ENCODE measurements around the gene SH3YL1. TPM values are rescaled to one million over a fixed set of nuclear protein-coding genes. Genes with fewer than 3 reads are reported as not detected.
A peak's percentile ranks its signal among the peaks of the same experiment; 100 is the strongest.

Gene SH3YL1
- total RNA-seq, 4 donors from 2014 or later: 70.7 to 344 (median 98.0) TPM

DNA sequence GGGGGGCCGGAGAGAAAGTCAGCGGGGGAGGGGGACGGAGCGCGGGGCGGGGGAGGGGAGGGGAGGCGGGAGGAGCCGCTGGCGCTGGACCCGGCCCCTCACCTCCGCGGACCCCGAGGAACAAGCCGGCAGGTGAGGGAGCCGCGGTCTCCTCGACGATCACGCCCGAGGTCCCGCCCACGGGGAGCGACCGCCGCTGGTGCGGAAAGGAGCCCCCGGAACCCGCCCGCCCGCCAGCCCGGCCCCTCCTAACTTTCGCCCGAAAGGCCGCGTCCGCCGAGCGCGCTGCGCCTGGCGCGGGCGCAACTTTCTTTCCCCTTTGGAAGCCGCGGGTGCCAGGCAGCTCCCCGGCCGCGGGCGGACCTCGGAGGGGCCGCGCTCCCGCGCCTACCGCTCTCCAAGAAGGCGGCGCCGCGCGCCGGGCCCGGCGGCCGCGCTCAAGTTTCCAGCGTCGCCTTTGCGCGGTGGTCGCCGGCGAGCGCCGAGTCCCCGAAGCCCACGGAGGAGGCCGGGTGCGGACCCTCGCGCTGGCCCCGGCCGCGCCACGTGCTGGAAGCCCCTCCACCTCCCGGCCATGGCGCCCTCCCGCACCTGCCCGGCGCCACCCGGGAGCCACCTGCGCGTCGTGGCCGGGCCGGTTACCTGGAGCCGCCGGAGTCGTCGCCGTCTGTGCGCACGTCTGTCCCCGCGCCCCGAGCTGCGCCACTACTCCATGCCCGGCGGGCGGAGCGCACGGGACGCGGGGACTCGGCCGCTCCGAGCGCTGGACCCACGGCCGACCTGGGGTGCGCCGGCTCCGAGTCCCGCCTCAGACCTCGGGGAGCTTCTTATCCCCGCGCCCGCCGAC lies 24.3 kb upstream of the SH3YL1 start, which contains the start of gene ALKAL2:
Gene ALKAL2, minus strand, starts transcription at position 181 of the 847 bp plus-strand sequence. CDS start 256 bp downstream, outside the sequence.
- peaks cover 5 to 43% (median 25%) of the 10 kb centered on the region in 4 donors for H3K4me1 ChIP-seq

DNA sequence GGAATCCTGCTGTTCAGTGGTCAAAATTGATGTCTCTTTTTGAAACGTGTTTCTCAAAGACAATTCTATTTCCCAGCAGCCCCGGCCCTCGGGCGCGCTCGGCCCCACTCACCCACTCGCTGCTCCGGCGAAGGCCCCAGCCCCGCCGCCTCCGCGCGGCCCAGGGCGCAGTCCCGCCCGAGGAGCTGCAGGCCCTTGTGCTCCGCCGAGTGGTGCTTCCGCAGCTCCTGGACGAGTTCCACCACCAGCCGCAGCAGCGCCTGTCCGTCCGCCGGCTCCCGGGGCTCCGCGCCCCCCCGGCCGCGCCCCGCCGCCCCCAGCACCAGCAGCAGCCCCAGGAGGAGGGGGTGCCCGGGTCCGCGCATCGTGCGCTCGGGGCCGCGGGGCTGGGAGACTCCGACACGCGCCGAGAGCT lies 23.6 kb upstream of the SH3YL1 start:
- Histone ChIP-seq H3K9me3 (no peaks in the 10 kb centered on the region), H3K27me3 (peaks cover 55% of the 10 kb centered on the region), H3K27ac (peak overlapping the region; percentile 32 to 51 (median 50)), H3K36me3 (no peaks in the 10 kb centered on the region), H3K4me1 (peaks cover 5 to 43% (median 25%) of the 10 kb centered on the region in 4 donors), H3K4me3 (peak overlapping the region; percentile 18 to 65 (median 38))
- TF ChIP-seq POLR2A (IDR thresholded peaks at IDR 0.05): no peak
- intact Hi-C loops (cut with DNase I; ENCODE audit: low total_unique reads): no loop called here
- DNase-seq: peak; percentile 27
- in situ Hi-C loops (cut with MboI; ENCODE audit: low pct_ligation_motif_present in 1 of 4, low pct_unique_long_range_greater_than_20kb in 1 of 4, low sequenced_read_pairs in 3 of 4): no loop called here
- WGBS, 2 donors (ENCODE audit: low coverage in 1 of 2): 0 to 2% methylated on average over 2 to 20 of the region's 46 CpGs

More for the DNA sequence above, 24.3 kb upstream of the SH3YL1 start, which contains the start of gene ALKAL2:
- Histone ChIP-seq H3K27me3 (peaks cover 55% of the 10 kb centered on the region), H3K9me3 (no peaks in the 10 kb centered on the region), H3K27ac (peak within 1 kb of the TSS; percentile 32 to 51 (median 50)), H3K4me3 (peak within 1 kb of the TSS; percentile 18 to 65 (median 38)), H3K36me3 (no peaks in the 10 kb centered on the region)
- intact Hi-C loops (cut with DNase I; ENCODE audit: low total_unique reads): no loop called here
- TF ChIP-seq, protein P1, sequence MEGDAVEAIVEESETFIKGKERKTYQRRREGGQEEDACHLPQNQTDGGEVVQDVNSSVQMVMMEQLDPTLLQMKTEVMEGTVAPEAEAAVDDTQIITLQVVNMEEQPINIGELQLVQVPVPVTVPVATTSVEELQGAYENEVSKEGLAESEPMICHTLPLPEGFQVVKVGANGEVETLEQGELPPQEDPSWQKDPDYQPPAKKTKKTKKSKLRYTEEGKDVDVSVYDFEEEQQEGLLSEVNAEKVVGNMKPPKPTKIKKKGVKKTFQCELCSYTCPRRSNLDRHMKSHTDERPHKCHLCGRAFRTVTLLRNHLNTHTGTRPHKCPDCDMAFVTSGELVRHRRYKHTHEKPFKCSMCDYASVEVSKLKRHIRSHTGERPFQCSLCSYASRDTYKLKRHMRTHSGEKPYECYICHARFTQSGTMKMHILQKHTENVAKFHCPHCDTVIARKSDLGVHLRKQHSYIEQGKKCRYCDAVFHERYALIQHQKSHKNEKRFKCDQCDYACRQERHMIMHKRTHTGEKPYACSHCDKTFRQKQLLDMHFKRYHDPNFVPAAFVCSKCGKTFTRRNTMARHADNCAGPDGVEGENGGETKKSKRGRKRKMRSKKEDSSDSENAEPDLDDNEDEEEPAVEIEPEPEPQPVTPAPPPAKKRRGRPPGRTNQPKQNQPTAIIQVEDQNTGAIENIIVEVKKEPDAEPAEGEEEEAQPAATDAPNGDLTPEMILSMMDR (IDR thresholded peaks at IDR 0.05): no peak
- no peak for TF ChIP-seq POLR2AphosphoS5 (IDR thresholded peaks at IDR 0.05)
- no peak for TF ChIP-seq POLR2A (IDR thresholded peaks at IDR 0.05)
- no peak for TF ChIP-seq EP300 (IDR thresholded peaks at IDR 0.05; ENCODE audit: low read depth)
- 2% methylated on average over 97 of the region's 128 CpGs; no CpG with 5 or more reads in 1 of the 2 donors for WGBS, 2 donors (ENCODE audit: low coverage in 1 of 2)
- peak; percentile 8 for DNase-seq
- in situ Hi-C loops (cut with MboI; ENCODE audit: low pct_ligation_motif_present in 1 of 4, low pct_unique_long_range_greater_than_20kb in 1 of 4, low sequenced_read_pairs in 3 of 4): no loop called here

DNA sequence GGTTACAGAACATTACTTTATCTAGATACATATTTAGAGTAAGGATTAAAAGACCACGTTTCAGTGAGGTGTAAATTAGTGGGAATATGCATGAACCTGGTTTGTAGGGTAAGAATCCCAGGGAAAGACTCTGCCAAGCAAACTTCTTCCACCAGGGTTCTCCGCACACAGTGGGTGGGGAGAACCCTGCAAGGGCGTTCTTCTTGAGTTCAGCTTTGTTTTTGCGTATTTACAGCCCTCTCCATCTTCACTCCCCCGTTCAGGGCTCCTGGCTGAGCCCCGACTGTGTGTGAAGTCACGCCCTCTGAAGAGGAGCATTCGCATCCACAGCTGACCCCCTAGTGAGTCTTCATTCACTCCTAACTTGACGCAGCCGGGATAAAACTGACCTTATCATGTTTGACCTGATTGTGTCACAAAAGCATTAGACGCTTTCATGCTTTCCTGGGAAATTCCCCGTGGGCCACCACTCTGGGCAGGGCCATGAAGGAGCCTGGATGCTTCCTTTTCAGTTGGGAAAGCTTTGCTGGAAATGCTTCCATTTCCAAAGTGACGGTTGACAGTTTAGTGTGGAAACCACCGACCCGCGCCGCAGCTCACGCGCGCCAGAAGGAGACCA lies 23.1 kb upstream of the SH3YL1 start:
- H3K27ac ChIP-seq: peak overlapping the region in 1 of 4 donors; percentile 49
- no peak for DNase-seq
- in situ Hi-C loops (cut with MboI; ENCODE audit: low pct_ligation_motif_present in 1 of 4, low pct_unique_long_range_greater_than_20kb in 1 of 4, low sequenced_read_pairs in 3 of 4): no loop called here
- intact Hi-C loops (cut with DNase I; ENCODE audit: low total_unique reads): no loop called here
- WGBS, 2 donors (ENCODE audit: low coverage in 1 of 2): 29 to 40% methylated on average over 12 to 20 of the region's 20 CpGs
- H3K27me3 ChIP-seq: peaks cover 54% of the 10 kb centered on the region
- no peaks in the 10 kb centered on the region for H3K36me3 ChIP-seq
- H3K4me1 ChIP-seq: peaks cover 5 to 43% (median 25%) of the 10 kb centered on the region in 4 donors
- H3K4me3 ChIP-seq: peak overlapping the region in 3 of 4 donors; percentile 36 to 65 (median 41)
- H3K9me3 ChIP-seq: no peaks in the 10 kb centered on the region
- TF ChIP-seq POLR2A (IDR thresholded peaks at IDR 0.05): no peak
- TF ChIP-seq, protein P1 (IDR thresholded peaks at IDR 0.05): no peak

DNA sequence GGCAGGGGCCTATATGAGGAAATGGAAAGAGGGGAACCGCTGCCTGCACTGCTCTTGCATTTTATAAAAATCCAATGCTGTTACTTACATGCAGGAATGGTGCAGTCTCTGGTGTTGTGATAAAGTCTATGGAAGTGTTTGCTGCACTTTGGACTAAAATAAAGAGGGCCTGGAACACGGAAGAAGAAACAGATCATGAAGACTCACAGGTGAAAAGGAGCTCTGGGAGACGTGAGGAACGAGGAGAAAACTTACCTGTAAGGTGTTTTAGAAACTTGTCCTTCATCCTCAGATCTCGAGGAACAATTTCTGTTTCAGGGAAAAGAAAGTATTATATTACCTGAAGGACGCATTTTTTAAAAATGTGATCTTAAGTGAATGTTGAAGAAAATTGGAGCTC lies 22.2 kb upstream of the SH3YL1 start:
- H3K4me1 ChIP-seq: peaks cover 5 to 43% (median 25%) of the 10 kb centered on the region in 4 donors
- TF ChIP-seq POLR2A (IDR thresholded peaks at IDR 0.05) (no peak), EP300 (IDR thresholded peaks at IDR 0.05; ENCODE audit: low read depth) (no peak), POLR2AphosphoS5 (IDR thresholded peaks at IDR 0.05) (no peak)
- DNase-seq: no peak
- no peak overlapping the region for H3K27ac ChIP-seq
- intact Hi-C loops (cut with DNase I; ENCODE audit: low total_unique reads) (no loop called here), in situ Hi-C loops (cut with MboI; ENCODE audit: low pct_ligation_motif_present in 1 of 4, low pct_unique_long_range_greater_than_20kb in 1 of 4, low sequenced_read_pairs in 3 of 4) (no loop called here)
- whole genome bisulfite sequencing, 2 donors (ENCODE audit: low coverage in 1 of 2): 44 to 70% methylated on average over 5 to 6 of the region's 6 CpGs
- no peaks in the 10 kb centered on the region for H3K9me3 ChIP-seq
- H3K36me3 ChIP-seq: no peaks in the 10 kb centered on the region
- H3K4me3 ChIP-seq: no peak overlapping the region
- peaks cover 48% of the 10 kb centered on the region for H3K27me3 ChIP-seq

DNA sequence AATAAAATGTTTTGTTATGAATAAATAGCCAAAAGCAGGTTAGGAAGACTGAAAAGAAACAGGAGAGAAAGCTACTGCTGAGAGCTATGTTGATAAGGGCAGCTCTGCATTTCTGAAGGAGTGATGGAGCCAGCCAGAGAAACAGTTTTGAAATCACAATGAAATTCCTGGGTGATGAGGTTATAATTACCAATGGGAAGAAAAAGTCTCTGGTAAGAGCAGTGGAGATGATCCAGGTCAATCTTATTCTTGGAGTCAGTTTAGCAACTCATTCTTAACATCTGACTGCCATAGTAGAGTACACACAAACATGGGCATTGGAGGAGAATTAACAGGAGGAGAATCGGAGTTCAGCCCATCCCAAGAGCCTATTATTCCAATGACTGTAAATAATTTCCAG lies 21.7 kb upstream of the SH3YL1 start:
- Histone ChIP-seq H3K4me1 (peaks cover 5 to 43% (median 25%) of the 10 kb centered on the region in 4 donors), H3K36me3 (no peaks in the 10 kb centered on the region), H3K9me3 (no peaks in the 10 kb centered on the region), H3K4me3 (no peak overlapping the region), H3K27ac (no peak overlapping the region), H3K27me3 (peaks cover 43% of the 10 kb centered on the region)
- no peak for DNase-seq
- 82% methylated on average over 1 of the region's 1 CpG; no CpG with 5 or more reads in 1 of the 2 donors for whole genome bisulfite sequencing, 2 donors (ENCODE audit: low coverage in 1 of 2)
- in situ Hi-C loops (cut with MboI; ENCODE audit: low pct_ligation_motif_present in 1 of 4, low pct_unique_long_range_greater_than_20kb in 1 of 4, low sequenced_read_pairs in 3 of 4): no loop called here
- TF ChIP-seq POLR2AphosphoS5 (IDR thresholded peaks at IDR 0.05): no peak
- no peak for TF ChIP-seq POLR2A (IDR thresholded peaks at IDR 0.05)
- TF ChIP-seq, protein P1 (IDR thresholded peaks at IDR 0.05): no peak
- TF ChIP-seq EP300 (IDR thresholded peaks at IDR 0.05; ENCODE audit: low read depth): no peak
- intact Hi-C loops (cut with DNase I; ENCODE audit: low total_unique reads): no loop called here
